GM12891 (cell line): Measurements from ENCODE around the gene KDR.

Experiments used
- PAX5 ChIP-seq: IDR thresholded peaks from 2 replicates; pipeline ENCODE4 v1.6.1; 2011; ENCODE audit warnings: low read length, moderate library complexity, mild to moderate bottlenecking; ENCODE audit not compliant: insufficient read depth, severe bottlenecking
- POLR2A ChIP-seq: IDR thresholded peaks from 2 replicates; pipeline ENCODE4 v1.6.1; 2011; ENCODE audit warnings: low read depth, low read length, control low read depth
- POLR2AphosphoS5 ChIP-seq: IDR thresholded peaks from 2 replicates; pipeline ENCODE4 v1.6.1; 2011; ENCODE audit warnings: low read depth, low read length, control low read depth
- POU2F2 ChIP-seq: IDR thresholded peaks from 2 replicates; pipeline ENCODE4 v1.6.1; 2011; ENCODE audit warnings: low read depth, mild to moderate bottlenecking, control low read depth, low read length, moderate library complexity
- SPI1 ChIP-seq: IDR thresholded peaks from 2 replicates; pipeline ENCODE4 v1.6.1; 2011; ENCODE audit warnings: low read depth, low read length, control low read depth
- TAF1 ChIP-seq: IDR thresholded peaks from 2 replicates; pipeline ENCODE4 v1.6.1; 2011; ENCODE audit warnings: low read depth, low read length, control low read depth

GRCh38 chr4:55096619-55097018 lies 28.8 kb downstream of the KDR start:
- TF ChIP-seq POLR2A (no peak), POLR2AphosphoS5 (no peak), SPI1 (no peak), POU2F2 (no peak), TAF1 (no peak), PAX5 (no peak)
